A673 (cell line): ENCODE results near the gene TTC3. TPM values are rescaled to one million over a fixed set of nuclear protein-coding genes. Genes with fewer than 3 reads are reported as not detected.

ENCODE experiments used
- BruUV-seq: library from RNA; stranded (reverse); fragments of 400-500 nt; replicated peaks from 2 replicates; lab custom pipeline; 2021; lab: Mats Ljungman, UMichigan
- CTCF ChIA-PET: fragments of 300-600 bp; sonication (Branson Sonifier 250); formaldehyde crosslinking; loops from one replicate; lab custom pipeline; 2022; ENCODE audit warnings: antibody characterized with exemption; lab: Charles Lee
- POLR2A ChIA-PET: fragments of 300-600 bp; sonication (Branson Sonifier 250); formaldehyde crosslinking; loops from one replicate; lab custom pipeline; 2022; ENCODE audit warnings: antibody characterized with exemption; ENCODE audit not compliant: low non-redundant PET; lab: Charles Lee
- DNase-seq: peaks from one replicate; pipeline ENCODE4 v3.0.0-alpha.2; 2015; ENCODE audit warnings: low spot score
- H3K27ac ChIP-seq: fragments of 200-600 bp; sonication (generic); 2 replicates; pipeline ENCODE4 v1.5.1; 2016; ENCODE audit warnings: mixed run types, low read depth, mild to moderate bottlenecking, mixed read lengths, antibody characterized with exemption, low read length; ENCODE audit not compliant: poor library complexity, severe bottlenecking
- H3K27me3 ChIP-seq: fragments of 200-600 bp; sonication (generic); replicated peaks from 2 replicates; pipeline ENCODE4 v1.6.1; 2017; ENCODE audit warnings: mixed run types, low read depth, mild to moderate bottlenecking, mixed read lengths, antibody characterized with exemption, low read length; ENCODE audit not compliant: insufficient read depth, poor library complexity
- H3K36me3 ChIP-seq: fragments of 200-600 bp; sonication (generic); 2 replicates; pipeline ENCODE4 v1.6.1; 2016; ENCODE audit warnings: mixed run types, mild to moderate bottlenecking, mixed read lengths, antibody characterized with exemption, low read length; ENCODE audit not compliant: insufficient read depth, poor library complexity, severe bottlenecking
- H3K4me1 ChIP-seq: fragments of 200-600 bp; sonication (generic); 2 replicates; pipeline ENCODE4 v1.6.1; 2017; ENCODE audit warnings: mixed run types, mild to moderate bottlenecking, mixed read lengths, antibody characterized with exemption, low read length; ENCODE audit not compliant: insufficient read depth, poor library complexity, severe bottlenecking
- H3K4me3 ChIP-seq: fragments of 200-600 bp; sonication (generic); 2 replicates; pipeline ENCODE4 v1.5.1; 2016; ENCODE audit warnings: low read depth, mixed run types, mild to moderate bottlenecking, mixed read lengths, low read length; ENCODE audit not compliant: poor library complexity, severe bottlenecking
- H3K9me3 ChIP-seq: fragments of 200-600 bp; sonication (generic); 2 replicates; pipeline ENCODE4 v1.6.1; 2016; ENCODE audit warnings: mixed run types, low read depth, mild to moderate bottlenecking, mixed read lengths, antibody characterized with exemption, low read length; ENCODE audit not compliant: poor library complexity, severe bottlenecking
- EZH2 ChIP-seq: fragments of 200-600 bp; sonication (generic); IDR thresholded peaks from 2 replicates; pipeline ENCODE4 v1.6.1; 2017; ENCODE audit warnings: borderline replicate concordance, low read depth, mild to moderate bottlenecking, mixed read lengths, antibody characterized with exemption, low read length; ENCODE audit not compliant: poor library complexity, severe bottlenecking
- intact Hi-C: fragments of 100-400 bp; cut with micrococcal nuclease; formaldehyde crosslinking; loops from one replicate; pipeline ENCODE4 v1.10.0; 2022; ENCODE audit not compliant: unreplicated experiment
- total RNA-seq: library from RNA; stranded (reverse); gene quantifications from 2 replicates; pipeline ENCODE4 v1.2.3, GENCODE V29; 2021
- TF ChIP-seq, protein P1 (sequence below): fragments of 300-800, 200-600 bp; sonication (generic); conservative IDR thresholded peaks from 2 replicates; pipeline ENCODE4 v1.5.1; 2017; ENCODE audit warnings: low read depth, mild to moderate bottlenecking, antibody characterized with exemption, low read length, moderate library complexity, mixed read lengths

TTC3 gene
- total RNA-seq, 1 experiment from 2014 or later = 137 TPM

DNA sequence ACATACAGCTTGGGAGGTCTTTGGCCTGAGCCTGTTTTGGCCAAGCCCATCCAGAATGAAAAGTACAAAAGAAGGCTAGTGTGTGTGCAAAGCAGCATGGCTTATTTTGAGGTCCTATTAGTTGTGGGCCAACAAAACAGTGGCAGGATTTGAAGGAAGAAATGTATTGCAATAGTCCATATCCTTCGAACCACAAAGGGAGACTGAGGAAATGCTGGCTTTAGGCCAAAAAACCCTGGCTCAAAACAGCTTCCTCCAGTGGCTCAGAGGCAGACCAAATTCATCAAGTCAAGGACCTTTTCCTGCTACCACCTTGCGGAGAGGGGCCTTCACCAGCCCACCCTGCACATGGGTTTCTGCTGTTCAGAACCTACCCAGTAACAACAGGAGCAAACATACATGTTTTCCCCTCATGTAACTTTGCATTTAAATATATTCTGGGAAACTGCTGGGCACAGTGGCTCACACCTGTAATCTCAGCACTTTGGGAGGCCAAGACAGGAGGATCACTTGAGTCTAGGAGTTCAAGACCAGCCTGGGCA is 150.8 kb downstream of the TTC3 start:
- BruUV-seq = TSS peak; percentile 17
- TF ChIP-seq, protein P1, sequence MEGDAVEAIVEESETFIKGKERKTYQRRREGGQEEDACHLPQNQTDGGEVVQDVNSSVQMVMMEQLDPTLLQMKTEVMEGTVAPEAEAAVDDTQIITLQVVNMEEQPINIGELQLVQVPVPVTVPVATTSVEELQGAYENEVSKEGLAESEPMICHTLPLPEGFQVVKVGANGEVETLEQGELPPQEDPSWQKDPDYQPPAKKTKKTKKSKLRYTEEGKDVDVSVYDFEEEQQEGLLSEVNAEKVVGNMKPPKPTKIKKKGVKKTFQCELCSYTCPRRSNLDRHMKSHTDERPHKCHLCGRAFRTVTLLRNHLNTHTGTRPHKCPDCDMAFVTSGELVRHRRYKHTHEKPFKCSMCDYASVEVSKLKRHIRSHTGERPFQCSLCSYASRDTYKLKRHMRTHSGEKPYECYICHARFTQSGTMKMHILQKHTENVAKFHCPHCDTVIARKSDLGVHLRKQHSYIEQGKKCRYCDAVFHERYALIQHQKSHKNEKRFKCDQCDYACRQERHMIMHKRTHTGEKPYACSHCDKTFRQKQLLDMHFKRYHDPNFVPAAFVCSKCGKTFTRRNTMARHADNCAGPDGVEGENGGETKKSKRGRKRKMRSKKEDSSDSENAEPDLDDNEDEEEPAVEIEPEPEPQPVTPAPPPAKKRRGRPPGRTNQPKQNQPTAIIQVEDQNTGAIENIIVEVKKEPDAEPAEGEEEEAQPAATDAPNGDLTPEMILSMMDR = no peak
- no peak for TF ChIP-seq EZH2
- no peaks in the 10 kb centered on the region for H3K9me3 ChIP-seq
- H3K4me3 ChIP-seq = no peak overlapping the region
- intact Hi-C loops = no loop called here
- H3K27ac ChIP-seq = no peak overlapping the region
- ChIA-PET POLR2A (no interaction called here), CTCF (no interaction called here)
- peaks cover 4% of the 10 kb centered on the region for H3K4me1 ChIP-seq
- H3K27me3 ChIP-seq = no peaks in the 10 kb centered on the region
- H3K36me3 ChIP-seq = peaks cover 36% of the 10 kb centered on the region
- no peak for DNase-seq

- no peak for DNase-seq
- intact Hi-C loops = no loop called here
Observed at GRCh38 chr21:37224861-37225839, 152.1 kb downstream of the TTC3 start.

More at GRCh38 chr21:37224861-37225839, 152.1 kb downstream of the TTC3 start:
- Histone ChIP-seq H3K27me3 (no peaks in the 10 kb centered on the region), H3K4me3 (no peak overlapping the region), H3K27ac (no peak overlapping the region), H3K36me3 (peaks cover 40% of the 10 kb centered on the region), H3K4me1 (peaks cover 2% of the 10 kb centered on the region), H3K9me3 (no peaks in the 10 kb centered on the region)
- TF ChIP-seq EZH2 = no peak
- TF ChIP-seq, protein P1 = no peak
- CTCF ChIA-PET = no interaction called here
- BruUV-seq = no TSS peak
- POLR2A ChIA-PET = no interaction called here
